Body of pancreas (tissue), 4 donors: ENCODE data around the gene PPP6R1. TPM values are rescaled to one million over a fixed set of nuclear protein-coding genes. Genes with fewer than 3 reads are reported as not detected.

ENCODE experiments used
- ATAC-seq: fragments of 150-250 bp; one replicate; pipeline ENCODE4 v1.9.1; 2016
- DNase-seq, 4 donors: peaks; one replicate each; pipeline ENCODE4 v3.0.0-alpha.2; 2019
- H3K27ac ChIP-seq, 4 donors: fragments of 200-600 bp; sonication (generic); 1 replicate in 3 of 4; 2 replicates in 1 of 4; pipeline versions ENCODE4 v1.5.1 to v1.6.1; 2016 to 2019; ENCODE audit warnings: mild to moderate bottlenecking in 1 of 4, mixed read lengths in 1 of 4, moderate library complexity in 1 of 4
- H3K27me3 ChIP-seq, 2 donors: fragments of 200-600 bp; sonication (generic); one replicate each; pipeline ENCODE4 v1.6.0; 2016; ENCODE audit warnings: mild to moderate bottlenecking in 1 of 2
- H3K36me3 ChIP-seq, 2 donors: fragments of 200-600 bp; sonication (generic); replicated peaks in 1 of 2; 2 replicates each; pipeline ENCODE4 v1.5.1; 2016; ENCODE audit warnings: low read depth in 2 of 2; ENCODE audit not compliant: insufficient read depth in 1 of 2
- H3K4me1 ChIP-seq: fragments of 200-600 bp; sonication (generic); one replicate; pipeline ENCODE4 v1.6.0; 2016
- H3K4me3 ChIP-seq, 2 donors: fragments of 200-600 bp; sonication (generic); 1 replicate in 1 of 2; 2 replicates in 1 of 2; pipeline ENCODE4 v1.5.1; 2016 to 2019
- H3K9me3 ChIP-seq, 3 donors: fragments of 200-600 bp; sonication (generic); 1 replicate in 2 of 3; 2 replicates in 1 of 3; pipeline ENCODE4 v1.5.1; 2016
- CTCF ChIP-seq, 7 experiments: fragments of 450-650 bp in 4 of 7; fragments of 200-600 bp in 3 of 7; sonication (generic) in 3 of 7; IDR thresholded peaks; one replicate each; pipeline ENCODE4 v1.5.1; 2016 to 2019; ENCODE audit warnings: antibody characterized with exemption in 7 of 7
- POLR2A ChIP-seq, 3 donors: fragments of 450-650 bp; IDR thresholded peaks; one replicate each; pipeline ENCODE4 v1.6.1; 2016; ENCODE audit warnings: antibody characterized with exemption in 3 of 3, mild to moderate bottlenecking in 2 of 3
- WGBS, 2 donors: methylation state at CpG; one replicate each; pipeline ENCODE4 v1.1.5; 2017; 5-methylcytosine and 5-hydroxymethylcytosine counted together
- intact Hi-C: fragments of 100-400 bp; cut with DNase I; formaldehyde crosslinking; loops from one replicate; pipeline ENCODE4 v1.15.1; 2023
- total RNA-seq, 2 donors: library from RNA; depleted of rRNA; stranded (reverse); fragments of >200 nt; gene quantifications; one replicate each; pipeline ENCODE4 v1.1.0, GENCODE V29; 2016

PPP6R1 gene
- total RNA-seq, 2 donors from 2014 or later, result 19.2 to 20.8 TPM

GRCh38 chr19:55265723-55266386 lies 7.0 kb upstream of the PPP6R1 start:
- WGBS, 2 donors, result 81 to 89% methylated on average over 8 to 12 of the region's 12 CpGs
- TF ChIP-seq CTCF (IDR thresholded peaks at IDR 0.05) (no peak), POLR2A (IDR thresholded peaks at IDR 0.05) (no peak)
- Histone ChIP-seq H3K9me3 (no peaks in the 10 kb centered on the region), H3K27ac (no peak overlapping the region), H3K27me3 (no peaks in the 10 kb centered on the region), H3K36me3 (no peaks in the 10 kb centered on the region), H3K4me1 (no peaks in the 10 kb centered on the region), H3K4me3 (no peak overlapping the region)
- no peak for ATAC-seq
- intact Hi-C loops, result no loop called here
- no peak for DNase-seq

GRCh38 chr19:55265173-55265572 lies 6.4 kb upstream of the PPP6R1 start:
- no peaks in the 10 kb centered on the region for H3K4me1 ChIP-seq
- 90 to 93% methylated on average over 12 to 16 of the region's 16 CpGs for WGBS, 2 donors
- TF ChIP-seq CTCF (IDR thresholded peaks at IDR 0.05) (no peak), POLR2A (IDR thresholded peaks at IDR 0.05) (no peak)
- H3K36me3 ChIP-seq, result no peaks in the 10 kb centered on the region
- no peaks in the 10 kb centered on the region for H3K27me3 ChIP-seq
- H3K9me3 ChIP-seq, result no peaks in the 10 kb centered on the region
- H3K27ac ChIP-seq, result no peak overlapping the region
- DNase-seq (no peak), ATAC-seq (no peak)
- no peak overlapping the region for H3K4me3 ChIP-seq
- intact Hi-C loops, result no loop called here

- Histone ChIP-seq H3K4me3 (no peak overlapping the region), H3K9me3 (no peaks in the 10 kb centered on the region), H3K4me1 (peaks cover 5% of the 10 kb centered on the region), H3K27me3 (no peaks in the 10 kb centered on the region), H3K27ac (no peak overlapping the region), H3K36me3 (no peaks in the 10 kb centered on the region)
- TF ChIP-seq POLR2A (IDR thresholded peaks at IDR 0.05) (no peak), CTCF (IDR thresholded peaks at IDR 0.05) (no peak)
- WGBS, 2 donors, result 87 to 89% methylated on average over 5 of the region's 5 CpGs
- intact Hi-C loops, result no loop called here
- ATAC-seq (no peak), DNase-seq (no peak)
Measured at GRCh38 chr19:55264531-55264930, 5.7 kb upstream of the PPP6R1 start.

GRCh38 chr19:55262359-55262758 lies 3.5 kb upstream of the PPP6R1 start:
- intact Hi-C loops, result no loop called here
- WGBS, 2 donors, result 89 to 93% methylated on average over 8 of the region's 9 CpGs

More at GRCh38 chr19:55262359-55262758, 3.5 kb upstream of the PPP6R1 start:
- H3K27me3 ChIP-seq, result no peaks in the 10 kb centered on the region
- ATAC-seq (no peak), DNase-seq (no peak)
- H3K9me3 ChIP-seq, result no peaks in the 10 kb centered on the region
- TF ChIP-seq POLR2A (IDR thresholded peaks at IDR 0.05) (no peak), CTCF (IDR thresholded peaks at IDR 0.05) (no peak)
- no peak overlapping the region for H3K4me3 ChIP-seq
- peaks cover 11% of the 10 kb centered on the region for H3K4me1 ChIP-seq
- no peaks in the 10 kb centered on the region for H3K36me3 ChIP-seq
- H3K27ac ChIP-seq, result no peak overlapping the region
